Stomach (tissue), 9 donors: Measurements from ENCODE around the gene ZNF277. TPM values are rescaled to one million over a fixed set of nuclear protein-coding genes. Genes with fewer than 3 reads are reported as not detected.

ENCODE experiments used
- DNase-seq, 2 donors: peaks; one replicate each; pipeline versions ENCODE4 v3.0.0 to v3.0.0-alpha.2; 2013 to 2019
- H3K27ac ChIP-seq, 5 donors: fragments of 200-600 bp in 4 of 5; sonication (generic) in 4 of 5; one replicate each; pipeline ENCODE4 v1.5.1; 2013 to 2019; ENCODE audit warnings: mild to moderate bottlenecking in 1 of 5, moderate library complexity in 1 of 5
- H3K27me3 ChIP-seq, 3 donors: fragments of 200-600 bp; sonication (generic); one replicate each; pipeline ENCODE4 v1.5.1; 2017 to 2019; ENCODE audit warnings: mixed run types in 1 of 3
- H3K36me3 ChIP-seq, 4 donors: fragments of 200-600 bp; sonication (generic); 1 replicate in 3 of 4; 2 replicates in 1 of 4; pipeline ENCODE4 v1.5.1; 2016 to 2019
- H3K4me1 ChIP-seq, 4 donors: fragments of 200-600 bp; sonication (generic); one replicate each; pipeline ENCODE4 v1.5.1; 2016 to 2019
- H3K4me3 ChIP-seq, 4 donors: fragments of 200-600 bp; sonication (generic) in 3 of 4; one replicate each; pipeline ENCODE4 v1.5.1; 2016 to 2019; ENCODE audit warnings: mild to moderate bottlenecking in 1 of 4
- H3K9me3 ChIP-seq, 4 donors: fragments of 200-600 bp; sonication (generic); one replicate each; pipeline ENCODE4 v1.5.1; 2016 to 2019
- EP300 ChIP-seq: sonication (generic); formaldehyde crosslinking; IDR thresholded peaks from one replicate; pipeline ENCODE4 v1.6.1; 2017; ENCODE audit warnings: antibody characterized with exemption
- POLR2A ChIP-seq, 4 donors: fragments of 450-650 bp; IDR thresholded peaks; one replicate each; pipeline ENCODE4 v1.6.1; 2016; ENCODE audit warnings: antibody characterized with exemption in 4 of 4, control low read depth in 2 of 4, mild to moderate bottlenecking in 1 of 4, moderate library complexity in 1 of 4
- POLR2AphosphoS5 ChIP-seq, 3 donors: sonication (generic); formaldehyde crosslinking; IDR thresholded peaks; one replicate each; pipeline ENCODE4 v1.6.1; 2016; ENCODE audit warnings: antibody characterized with exemption in 3 of 3
- WGBS, 5 donors: extraction: QIAGEN DNeasy Blood & Tissue Kit in 3 of 5; methylation state at CpG; one replicate each; pipeline versions ENCODE4 v1.1.5 to v1.1.7; 2013 to 2018; 5-methylcytosine and 5-hydroxymethylcytosine counted together
- intact Hi-C: fragments of 100-400 bp; cut with DNase I; formaldehyde crosslinking; loops from one replicate; pipeline ENCODE4 v1.15.1; 2023; ENCODE audit warnings: low total_unique reads
- polyA plus RNA-seq, 3 donors: library from polyadenylated mRNA; stranded (reverse); fragments of 200-250 nt; gene quantifications; one replicate each; pipeline ENCODE4 v1.2.3, GENCODE V29; 2013
- total RNA-seq, 5 donors: library from RNA; depleted of rRNA; stranded (reverse); fragments of >200 nt; gene quantifications; one replicate each; pipeline versions ENCODE4 v1.1.0 to v1.2.3, GENCODE V29; 2014 to 2016
- TF ChIP-seq, protein P1 (sequence below), 7 experiments: fragments of 450-650 bp in 4 of 7; fragments of 200-600 bp in 3 of 7; sonication (generic) in 3 of 7; IDR thresholded peaks; one replicate each; pipeline ENCODE4 v1.5.1; 2016 to 2019; ENCODE audit warnings: antibody characterized with exemption in 7 of 7, control low read depth in 2 of 7, mild to moderate bottlenecking in 1 of 7
- donor health status: healthy with polysubstance abuse.
- donor health status: Bipolar disorder and iron deficiency.
- donor health status: healthy.

ZNF277 gene
- total and polyA plus RNA-seq, 8 donors: 9.9 to 75.0 (median 27.2) TPM

DNA sequence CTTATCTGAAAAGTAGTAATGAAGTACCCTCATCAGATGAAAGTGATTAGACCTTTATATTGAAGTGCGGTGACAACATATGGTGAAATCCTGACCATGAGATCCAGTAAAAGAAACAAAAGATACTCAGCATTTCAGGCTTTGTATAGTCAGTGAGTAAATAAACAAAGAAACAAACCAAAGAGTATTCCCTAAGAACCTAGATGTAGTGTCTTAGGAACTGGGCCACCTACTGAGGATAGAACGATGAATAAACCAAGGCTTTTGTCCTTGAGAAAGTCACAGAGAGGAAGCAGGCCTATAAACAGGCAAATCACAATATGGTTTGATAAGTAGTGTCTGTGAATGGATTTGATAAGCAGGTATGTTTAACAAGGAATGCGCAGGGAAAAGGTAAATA lies 46.2 kb downstream of the ZNF277 start:
- 68 to 82% (median 71%) methylated on average over 3 of the region's 3 CpGs for WGBS, 5 donors
- DNase-seq: no peak
- peaks cover 0 to 27% (median 14%) of the 10 kb centered on the region in 4 donors for H3K4me1 ChIP-seq
- TF ChIP-seq POLR2A (IDR thresholded peaks at IDR 0.05) (no peak), POLR2AphosphoS5 (IDR thresholded peaks at IDR 0.05) (no peak), EP300 (no peak)
- TF ChIP-seq, protein P1, sequence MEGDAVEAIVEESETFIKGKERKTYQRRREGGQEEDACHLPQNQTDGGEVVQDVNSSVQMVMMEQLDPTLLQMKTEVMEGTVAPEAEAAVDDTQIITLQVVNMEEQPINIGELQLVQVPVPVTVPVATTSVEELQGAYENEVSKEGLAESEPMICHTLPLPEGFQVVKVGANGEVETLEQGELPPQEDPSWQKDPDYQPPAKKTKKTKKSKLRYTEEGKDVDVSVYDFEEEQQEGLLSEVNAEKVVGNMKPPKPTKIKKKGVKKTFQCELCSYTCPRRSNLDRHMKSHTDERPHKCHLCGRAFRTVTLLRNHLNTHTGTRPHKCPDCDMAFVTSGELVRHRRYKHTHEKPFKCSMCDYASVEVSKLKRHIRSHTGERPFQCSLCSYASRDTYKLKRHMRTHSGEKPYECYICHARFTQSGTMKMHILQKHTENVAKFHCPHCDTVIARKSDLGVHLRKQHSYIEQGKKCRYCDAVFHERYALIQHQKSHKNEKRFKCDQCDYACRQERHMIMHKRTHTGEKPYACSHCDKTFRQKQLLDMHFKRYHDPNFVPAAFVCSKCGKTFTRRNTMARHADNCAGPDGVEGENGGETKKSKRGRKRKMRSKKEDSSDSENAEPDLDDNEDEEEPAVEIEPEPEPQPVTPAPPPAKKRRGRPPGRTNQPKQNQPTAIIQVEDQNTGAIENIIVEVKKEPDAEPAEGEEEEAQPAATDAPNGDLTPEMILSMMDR (IDR thresholded peaks at IDR 0.05): no peak
- H3K9me3 ChIP-seq: no peaks in the 10 kb centered on the region
- no peak overlapping the region for H3K27ac ChIP-seq
- intact Hi-C loops: no loop called here
- no peaks in the 10 kb centered on the region for H3K27me3 ChIP-seq
- no peaks in the 10 kb centered on the region for H3K36me3 ChIP-seq
- no peak overlapping the region for H3K4me3 ChIP-seq

DNA sequence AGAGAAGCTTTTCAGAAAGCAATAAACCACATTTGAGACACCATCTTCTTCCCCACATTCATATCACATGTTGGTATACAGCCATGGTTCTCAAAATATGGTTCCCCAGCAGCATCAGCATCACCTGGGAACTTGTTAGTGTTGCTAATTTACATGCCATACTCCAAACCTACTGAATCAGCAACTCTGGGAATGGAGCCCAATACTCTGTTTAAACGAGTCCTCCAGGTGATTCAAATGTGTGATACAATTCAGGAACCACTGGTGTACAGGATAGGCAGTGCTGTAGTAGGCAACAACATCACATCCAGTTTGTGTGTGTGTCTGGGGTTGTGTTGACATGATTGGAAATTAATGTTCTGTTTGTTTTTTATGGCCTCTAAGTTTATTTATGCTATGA lies 47.7 kb downstream of the ZNF277 start:
- WGBS, 5 donors: 21 to 44% (median 26%) methylated on average over 1 of the region's 1 CpG
- intact Hi-C loops: no loop called here
- H3K27me3 ChIP-seq: no peaks in the 10 kb centered on the region
- peaks cover 0 to 33% (median 17%) of the 10 kb centered on the region in 4 donors for H3K4me1 ChIP-seq
- no peaks in the 10 kb centered on the region for H3K36me3 ChIP-seq
- no peak overlapping the region for H3K27ac ChIP-seq
- TF ChIP-seq POLR2A (IDR thresholded peaks at IDR 0.05): no peak
- TF ChIP-seq, protein P1 (IDR thresholded peaks at IDR 0.05): no peak
- no peak for TF ChIP-seq EP300
- no peak for TF ChIP-seq POLR2AphosphoS5 (IDR thresholded peaks at IDR 0.05)
- H3K4me3 ChIP-seq: no peak overlapping the region
- no peaks in the 10 kb centered on the region for H3K9me3 ChIP-seq
- no peak for DNase-seq

DNA sequence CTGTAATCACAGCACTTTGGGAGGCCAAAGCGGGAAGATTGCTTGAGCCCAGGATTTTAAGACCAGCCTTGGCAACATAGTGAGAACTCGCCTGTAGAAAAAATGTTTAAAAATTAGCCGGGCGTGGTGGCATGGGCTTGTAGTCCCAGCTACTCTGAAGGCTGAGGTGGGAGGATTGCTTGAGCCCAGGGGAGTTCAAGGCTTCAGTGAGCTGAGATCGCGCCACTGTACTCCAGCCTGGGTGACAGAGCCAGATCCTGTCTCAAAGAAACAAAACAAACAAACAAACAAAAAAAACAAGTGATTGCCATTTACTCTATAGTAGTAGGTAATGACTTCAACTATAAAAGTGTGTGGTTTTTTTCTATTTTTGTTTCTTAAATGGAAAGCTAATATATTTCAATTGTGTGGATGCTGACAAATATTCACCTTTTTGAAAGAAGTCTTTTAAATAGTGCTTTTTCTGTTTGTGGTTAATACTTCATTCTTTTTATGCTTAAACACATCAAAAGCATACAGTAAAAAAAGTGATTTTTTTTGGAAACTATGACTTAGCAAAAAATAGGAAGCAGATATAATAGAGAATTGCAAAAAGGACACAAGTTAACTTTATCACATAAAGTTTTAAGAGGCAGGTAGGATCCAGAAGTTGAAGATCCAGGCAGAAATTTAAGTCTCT lies 48.4 kb downstream of the ZNF277 start:
- intact Hi-C loops: no loop called here
- Histone ChIP-seq H3K4me3 (no peak overlapping the region), H3K36me3 (no peaks in the 10 kb centered on the region), H3K4me1 (peaks cover 0 to 33% (median 17%) of the 10 kb centered on the region in 4 donors), H3K27ac (no peak overlapping the region), H3K27me3 (no peaks in the 10 kb centered on the region), H3K9me3 (no peaks in the 10 kb centered on the region)
- 77 to 85% (median 80%) methylated on average over 6 of the region's 6 CpGs for WGBS, 5 donors
- TF ChIP-seq, protein P1 (IDR thresholded peaks at IDR 0.05): no peak
- no peak for TF ChIP-seq EP300
- no peak for TF ChIP-seq POLR2AphosphoS5 (IDR thresholded peaks at IDR 0.05)
- TF ChIP-seq POLR2A (IDR thresholded peaks at IDR 0.05): no peak
- DNase-seq: no peak

DNA sequence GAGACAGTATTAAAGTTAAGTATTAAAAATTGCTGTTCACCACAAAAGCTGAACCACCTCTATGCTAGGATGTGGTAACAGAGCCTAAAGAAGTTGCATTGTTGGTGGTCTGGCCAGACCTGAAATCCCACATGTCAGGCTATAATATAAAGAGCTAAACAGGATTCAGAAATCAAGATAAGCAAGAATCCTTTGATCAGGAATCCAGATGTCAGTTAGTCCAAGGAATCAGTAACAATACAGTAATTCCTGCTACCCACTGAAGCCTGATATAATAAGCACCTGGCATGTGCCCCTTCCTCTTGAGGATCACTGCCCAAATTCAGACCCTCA lies 48.9 kb downstream of the ZNF277 start:
- intact Hi-C loops: no loop called here
- TF ChIP-seq EP300 (no peak), POLR2AphosphoS5 (IDR thresholded peaks at IDR 0.05) (no peak), POLR2A (IDR thresholded peaks at IDR 0.05) (no peak)
- TF ChIP-seq, protein P1 (IDR thresholded peaks at IDR 0.05): no peak
- no peak for DNase-seq
- no peak overlapping the region for H3K4me3 ChIP-seq
- no peak overlapping the region for H3K27ac ChIP-seq
- H3K9me3 ChIP-seq: no peaks in the 10 kb centered on the region
- no peaks in the 10 kb centered on the region for H3K36me3 ChIP-seq
- H3K27me3 ChIP-seq: no peaks in the 10 kb centered on the region
- peaks cover 0 to 33% (median 17%) of the 10 kb centered on the region in 4 donors for H3K4me1 ChIP-seq
